ENCODE data around the gene CHST14. TPM values are rescaled to one million over a fixed set of nuclear protein-coding genes. Genes with fewer than 3 reads are reported as not detected.
A peak's percentile ranks its signal among the peaks of the same experiment; 100 is the strongest.

CHST14 gene
- total RNA-seq, 3 donors from 2014 or later (not counting 1 experiment from before 2014, with no cell fraction given), result 9.8 to 16.7 (median 12.9) TPM

DNA sequence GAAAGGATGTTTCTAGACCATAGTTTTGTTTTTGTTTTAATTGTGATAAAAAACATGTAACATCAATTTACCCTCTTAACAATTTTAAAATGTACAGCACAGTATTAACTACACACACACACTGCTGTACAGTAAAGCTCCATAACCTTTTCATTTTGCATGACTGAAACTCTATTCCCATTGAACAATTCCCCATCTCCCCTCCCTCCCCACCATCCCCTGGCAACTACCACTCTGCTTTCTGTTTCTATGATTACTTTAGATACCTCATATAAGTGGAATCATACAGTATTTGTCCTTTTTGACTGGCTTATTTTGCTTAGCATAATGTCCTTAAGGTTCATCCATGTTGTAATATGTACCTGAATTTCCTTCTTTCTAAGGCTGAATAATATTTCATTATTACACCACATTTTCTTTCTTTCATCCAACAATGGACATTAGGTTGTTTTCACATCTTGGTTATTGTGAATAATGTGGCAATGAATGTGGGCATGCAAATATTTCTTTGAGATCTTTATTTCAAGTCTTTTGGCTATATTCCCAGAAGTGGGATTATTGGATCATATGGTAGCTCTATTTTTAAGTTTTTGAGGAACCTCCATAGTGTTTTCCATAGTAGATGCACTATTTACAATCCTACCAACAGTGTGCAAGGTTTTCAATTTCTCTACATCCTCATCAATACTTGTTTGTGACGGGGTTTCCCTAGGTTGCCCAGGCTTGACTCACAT, 10.7 kb downstream of the CHST14 start:
- Histone ChIP-seq H3K36me3 (ENCODE audit: control insufficient read depth, insufficient read depth, low read length) (no peaks in the 10 kb centered on the region), H3K4me1 (ENCODE audit: control insufficient read depth, insufficient read depth, low read length) (no peaks in the 10 kb centered on the region), H3K27ac (ENCODE audit: low read length) (no peak overlapping the region), H3K27me3 (ENCODE audit: control insufficient read depth, insufficient read depth, low read length) (no peaks in the 10 kb centered on the region), H3K4me3 (ENCODE audit: low read length) (no peak overlapping the region), H3K9me3 (ENCODE audit: control insufficient read depth, insufficient read depth, low read length) (no peaks in the 10 kb centered on the region)
- intact Hi-C loops (cut with micrococcal nuclease), result no loop called here
- 90% methylated on average over 1 of the region's 1 CpG for WGBS (ENCODE audit: insufficient coverage)
- Mint-ChIP-seq H3K4me3 (no peak overlapping the region), H3K4me1 (no peaks in the 10 kb centered on the region), H3K27ac (no peak overlapping the region), H3K27me3 (ENCODE audit: low read depth in 2 of 2) (peaks cover 0 to 7% of the 10 kb centered on the region in 2 donors), H3K9me3 (no peaks in the 10 kb centered on the region), H3K36me3 (no peaks in the 10 kb centered on the region)
- TF ChIP-seq CTCF (IDR thresholded peaks at IDR 0.05), result no peak
- no peak for ATAC-seq
- DNase-seq, result no peak

DNA sequence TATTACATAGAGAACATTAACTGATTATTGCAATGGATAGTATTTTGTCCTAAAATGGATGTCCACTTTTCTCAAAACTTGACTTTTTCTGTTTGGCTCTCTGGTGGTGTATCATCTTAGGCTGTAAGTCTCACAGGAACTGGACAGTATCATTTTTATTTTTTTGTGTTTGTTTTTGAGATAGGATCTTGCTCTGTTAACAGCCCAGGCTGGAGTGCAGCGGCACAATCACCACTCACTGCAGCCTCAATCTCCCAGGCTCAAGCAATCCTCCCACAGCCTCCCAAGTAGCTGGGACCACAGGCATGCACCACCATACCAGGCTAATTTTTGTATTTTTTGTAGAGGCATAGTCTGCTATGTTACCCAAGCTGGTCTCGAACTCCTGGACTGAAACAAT, 13.1 kb downstream of the CHST14 start:
- no peaks in the 10 kb centered on the region for H3K4me1 ChIP-seq (ENCODE audit: control insufficient read depth, insufficient read depth, low read length)
- peaks cover 0 to 7% of the 10 kb centered on the region in 2 donors for H3K27me3 Mint-ChIP-seq (ENCODE audit: low read depth in 2 of 2)
- DNase-seq, result no peak
- H3K27ac Mint-ChIP-seq, result no peak overlapping the region
- H3K27me3 ChIP-seq (ENCODE audit: control insufficient read depth, insufficient read depth, low read length), result no peaks in the 10 kb centered on the region
- no peak overlapping the region for H3K27ac ChIP-seq (ENCODE audit: low read length)
- no peak overlapping the region for H3K4me3 Mint-ChIP-seq
- H3K9me3 Mint-ChIP-seq, result no peaks in the 10 kb centered on the region
- intact Hi-C loops (cut with micrococcal nuclease), result no loop called here
- H3K9me3 ChIP-seq (ENCODE audit: control insufficient read depth, insufficient read depth, low read length), result no peaks in the 10 kb centered on the region
- TF ChIP-seq CTCF (IDR thresholded peaks at IDR 0.05), result no peak
- H3K36me3 ChIP-seq (ENCODE audit: control insufficient read depth, insufficient read depth, low read length), result no peaks in the 10 kb centered on the region
- H3K4me1 Mint-ChIP-seq, result no peaks in the 10 kb centered on the region
- no peak overlapping the region for H3K4me3 ChIP-seq (ENCODE audit: low read length)
- ATAC-seq, result no peak
- H3K36me3 Mint-ChIP-seq, result no peaks in the 10 kb centered on the region
- 96% methylated on average over 2 of the region's 2 CpGs for WGBS (ENCODE audit: insufficient coverage)

DNA sequence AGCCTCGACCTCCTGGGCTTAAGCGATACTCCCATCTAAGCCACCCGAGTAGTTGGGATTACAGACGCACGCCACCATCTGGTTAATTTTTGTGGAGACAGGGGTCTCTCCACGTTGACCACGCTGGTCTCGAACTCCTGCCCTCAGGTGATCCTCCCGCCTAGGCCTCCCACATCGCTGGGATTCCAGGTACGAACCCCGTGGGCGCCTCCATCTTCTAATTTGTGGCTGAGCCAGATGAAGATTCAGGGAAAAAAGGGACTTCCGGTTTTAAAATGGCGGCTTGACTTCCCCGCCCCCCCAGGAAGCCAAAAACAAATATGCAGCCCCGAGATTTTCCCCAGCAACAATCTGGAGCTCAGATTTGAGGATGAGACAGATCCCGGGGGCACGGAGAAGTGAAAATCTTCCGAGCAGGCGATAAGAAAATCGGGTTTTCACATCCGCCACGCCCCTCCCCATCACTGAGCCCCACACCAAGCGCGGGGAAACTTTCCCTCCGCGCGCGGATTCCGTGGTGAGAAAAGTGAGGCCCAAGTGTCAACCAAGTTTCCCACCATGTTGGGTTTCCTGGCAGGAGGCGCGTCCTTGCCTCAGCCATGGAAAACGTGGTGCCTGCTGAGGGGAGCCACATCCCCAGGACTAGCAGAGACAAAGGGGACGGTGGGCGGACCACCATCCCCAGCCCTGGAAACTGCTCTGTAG, 15.4 kb downstream of the CHST14 start:
- H3K4me3 ChIP-seq (ENCODE audit: low read length), result peak overlapping the region; percentile 9
- no peaks in the 10 kb centered on the region for H3K36me3 Mint-ChIP-seq
- H3K9me3 ChIP-seq (ENCODE audit: control insufficient read depth, insufficient read depth, low read length), result no peaks in the 10 kb centered on the region
- no peaks in the 10 kb centered on the region for H3K9me3 Mint-ChIP-seq
- ATAC-seq, result no peak
- no peak for DNase-seq
- H3K4me1 Mint-ChIP-seq, result no peaks in the 10 kb centered on the region
- intact Hi-C loops (cut with micrococcal nuclease), result no loop called here
- H3K4me1 ChIP-seq (ENCODE audit: control insufficient read depth, insufficient read depth, low read length), result no peaks in the 10 kb centered on the region
- no peak overlapping the region for H3K4me3 Mint-ChIP-seq
- TF ChIP-seq CTCF (IDR thresholded peaks at IDR 0.05), result no peak
- no peak overlapping the region for H3K27ac Mint-ChIP-seq
- H3K27me3 ChIP-seq (ENCODE audit: control insufficient read depth, insufficient read depth, low read length), result no peaks in the 10 kb centered on the region
- 82% methylated on average over 36 of the region's 36 CpGs for WGBS (ENCODE audit: insufficient coverage)
- H3K36me3 ChIP-seq (ENCODE audit: control insufficient read depth, insufficient read depth, low read length), result no peaks in the 10 kb centered on the region
- H3K27me3 Mint-ChIP-seq (ENCODE audit: low read depth in 2 of 2), result peaks cover 0 to 3% of the 10 kb centered on the region in 2 donors
- no peak overlapping the region for H3K27ac ChIP-seq (ENCODE audit: low read length)

Data from natural killer cell (primary cell).